Subcutaneous adipose tissue (tissue), 4 donors: ENCODE measurements around the gene LRRC45. TPM values are rescaled to one million over a fixed set of nuclear protein-coding genes. Genes with fewer than 3 reads are reported as not detected.

Experiments
- CTCF ChIP-seq: fragments of 450-650 bp; IDR thresholded peaks from one replicate; pipeline ENCODE4 v1.5.1; 2016; ENCODE audit warnings: low read depth, mild to moderate bottlenecking, control low read depth, antibody characterized with exemption, moderate library complexity
- total RNA-seq, 4 donors: library from RNA; depleted of rRNA; stranded (reverse); fragments of >200 nt; gene quantifications; one replicate each; pipeline ENCODE4 v1.1.0, GENCODE V29; 2016

LRRC45 gene
- total RNA-seq, 4 donors from 2014 or later, result 1.8 to 11.7 (median 7.8) TPM

- TF ChIP-seq CTCF, result no peak
Observed at GRCh38 chr17:82062076-82062983, 39.2 kb downstream of the LRRC45 start.

- no peak for TF ChIP-seq CTCF
Observed at GRCh38 chr17:82062984-82063368, 39.9 kb downstream of the LRRC45 start.

- no peak for TF ChIP-seq CTCF
Observed at GRCh38 chr17:82063424-82064415, 40.6 kb downstream of the LRRC45 start.

- TF ChIP-seq CTCF, result no peak
Observed at GRCh38 chr17:82064433-82065192, 41.5 kb downstream of the LRRC45 start.

GRCh38 chr17:82065193-82065637 is 42.1 kb downstream of the LRRC45 start:
- TF ChIP-seq CTCF, result no peak

GRCh38 chr17:82065638-82066303 is 42.7 kb downstream of the LRRC45 start, which contains the start of gene DUS1L:
Gene DUS1L, minus strand, starts transcription at chr17:82065804. Its CDS starts 745 bp downstream, at chr17:82065059.
- no peak for TF ChIP-seq CTCF
